Measurements from ENCODE around the gene TCEA3.
"Not testable (repeated sequence)": the region's sequence is repeated elsewhere in the genome, so short reads cannot be mapped to it uniquely, and the experiment has no call there.

TCEA3 gene

GRCh38 chr1:23392125-23392855, 32.3 kb downstream of the TCEA3 start:
- no peak for DNase-seq (ENCODE audit: low read depth in 2 of 2)

DNA sequence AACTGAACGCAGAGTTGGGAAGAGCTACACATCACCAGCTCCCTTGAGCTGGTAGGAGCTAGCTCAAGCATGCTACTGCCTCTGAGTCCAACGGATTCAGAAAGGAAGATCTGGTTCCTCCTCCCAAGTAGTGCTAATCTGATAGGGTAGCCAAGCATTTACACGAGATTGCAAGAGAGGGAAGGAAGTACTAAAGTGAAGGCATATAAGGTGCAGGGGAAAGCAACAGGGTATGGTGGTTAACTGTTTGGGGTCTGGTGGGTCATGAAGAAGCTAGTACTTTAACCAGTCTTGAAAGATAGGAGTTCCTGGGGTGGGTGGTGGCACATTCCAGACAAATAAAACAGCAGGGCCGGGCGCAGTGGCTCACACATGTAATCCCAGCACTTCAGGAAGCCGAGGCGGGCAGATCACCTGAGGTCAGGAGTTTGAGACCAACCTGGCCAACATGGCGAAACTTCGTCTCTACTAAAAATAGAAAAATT, 34.7 kb downstream of the TCEA3 start:
- DNase-seq (ENCODE audit: low read depth in 2 of 2) = no peak

- no peak for DNase-seq (ENCODE audit: low read depth in 2 of 2)
These were observed 37.1 kb downstream of the TCEA3 start for GRCh38 chr1:23387494-23387893.

GRCh38 chr1:23385119-23385621, 39.4 kb downstream of the TCEA3 start:
- no peak for DNase-seq (ENCODE audit: low read depth in 2 of 2)

GRCh38 chr1:23384312-23385058, 40.1 kb downstream of the TCEA3 start:
- DNase-seq (ENCODE audit: low read depth in 2 of 2) = no peak

- DNase-seq (ENCODE audit: low read depth in 2 of 2) = no peak
These were observed 40.8 kb downstream of the TCEA3 start for GRCh38 chr1:23383577-23384311.

- no peak for DNase-seq (ENCODE audit: low read depth in 2 of 2)
These were observed 43.2 kb downstream of the TCEA3 start for GRCh38 chr1:23381233-23381885.

- no peak for DNase-seq (ENCODE audit: low read depth in 2 of 2)
These were observed 43.8 kb downstream of the TCEA3 start for GRCh38 chr1:23380719-23381118.

- DNase-seq (ENCODE audit: low read depth in 2 of 2) = not testable (repeated sequence)
These were observed 44.3 kb downstream of the TCEA3 start for GRCh38 chr1:23380236-23380635.

- DNase-seq (ENCODE audit: low read depth in 2 of 2) = no peak
These were observed 47.4 kb downstream of the TCEA3 start for GRCh38 chr1:23376890-23377811.

- DNase-seq (ENCODE audit: low read depth in 2 of 2) = not testable (repeated sequence)
These were observed 50.3 kb downstream of the TCEA3 start for GRCh38 chr1:23374079-23374735.

- no peak for DNase-seq (ENCODE audit: low read depth in 2 of 2)
These were observed 52.3 kb downstream of the TCEA3 start for GRCh38 chr1:23371987-23372880.

GRCh38 chr1:23370709-23371584, 53.6 kb downstream of the TCEA3 start:
- no peak for DNase-seq (ENCODE audit: low read depth in 2 of 2)

- DNase-seq (ENCODE audit: low read depth in 2 of 2) = no peak
These were observed 54.2 kb downstream of the TCEA3 start for GRCh38 chr1:23370330-23370708.

GRCh38 chr1:23369335-23370013, 55.1 kb downstream of the TCEA3 start, which contains the start of gene ZNF436:
ZNF436 (minus strand) TSS chr1:23369836; CDS start chr1:23368005, 1,831 bp downstream.
- DNase-seq (ENCODE audit: low read depth in 2 of 2) = peak in 1 of 2 donors; percentile 9

- peak; percentile 55 to 72 for DNase-seq (ENCODE audit: low read depth in 2 of 2)
These were observed 55.8 kb downstream of the TCEA3 start for GRCh38 chr1:23368562-23369334.
